GM19025 (cell line): ENCODE measurements around the gene PPM1H.

Experiments
- ATAC-seq: cut with Tn5 transposase; IDR thresholded peaks from one replicate; pipeline ENCODE4 v1.9.1; 2021; ENCODE audit warnings: mild to moderate bottlenecking, low read depth, moderate library complexity; ENCODE audit not compliant: unreplicated experiment

Gene PPM1H

DNA sequence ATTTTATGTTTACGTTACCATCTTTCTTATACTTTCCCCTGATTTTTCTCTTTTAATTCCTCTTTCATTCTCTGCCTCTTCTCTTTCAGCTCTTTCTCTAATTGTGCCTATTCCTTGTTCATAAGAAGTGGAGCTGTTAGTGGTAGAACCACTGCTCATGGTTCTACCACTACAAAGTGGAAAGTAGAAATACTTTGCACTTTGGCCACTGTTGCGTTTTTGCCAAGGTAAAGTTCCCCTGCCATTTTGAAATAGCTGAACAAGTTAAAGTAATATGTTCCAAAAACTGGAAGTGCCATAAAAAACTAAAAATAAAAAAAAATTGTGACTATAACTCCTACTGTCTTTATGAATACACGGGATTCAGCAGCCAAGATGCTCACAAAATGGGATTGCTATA is 337.7 kb downstream of the PPM1H start:
- no peak for ATAC-seq
